K562 (cell line): ENCODE measurements around the gene MACROH2A2. TPM values are rescaled to one million over a fixed set of nuclear protein-coding genes. Genes with fewer than 3 reads are reported as not detected.

Source experiments
- HNRNPK ChIP-seq: fragments of 200-400 bp; formaldehyde crosslinking; IDR thresholded peaks from one replicate; pipeline ENCODE4 v1.6.1; 2018; ENCODE audit warnings: mild to moderate bottlenecking, low read depth, low read length; ENCODE audit not compliant: poor library complexity, severe bottlenecking
- KDM1A ChIP-seq, 2 experiments: fragments of 450-650 bp; IDR thresholded peaks; 2 replicates each; pipeline ENCODE4 v1.6.1; 2016; ENCODE audit warnings: mild to moderate bottlenecking in 2 of 2
- ZNF24 ChIP-seq: fragments of 450-650 bp; IDR thresholded peaks from 2 replicates; pipeline ENCODE4 v1.6.1; 2016
- polyA plus RNA-seq, 8 experiments: library from polyadenylated mRNA; depleted of rRNA in 4 of 8; stranded (reverse) in 5 of 8; unstranded in 3 of 8; fragments of >200 nt; fragmentation: Nextera tagmentation in 2 of 8; fragmentation: Illumina TruSeq in 1 of 8; extraction: Ambion mirVana in 2 of 8; extraction: Trizol in 1 of 8; gene quantifications; 2 replicates each; pipeline versions ENCODE4 v1.2.1 to v1.2.3, GENCODE V29; 2011 to 2014; ENCODE audit warnings: inconsistent platforms in 1 of 8, missing spikeins in 1 of 8
- total RNA-seq, 7 experiments: library from RNA; depleted of rRNA in 6 of 7; stranded (reverse); fragments of >200 nt in 6 of 7; fragmentation: Illumina TruSeq in 2 of 7; extraction: Trizol in 2 of 7; gene quantifications; 2 replicates each; pipeline versions ENCODE4 v1.2.1 to v1.2.3, GENCODE V29; 2011 to 2021; ENCODE audit warnings: low replicate concordance in 1 of 7
- TF ChIP-seq, protein P1 (sequence below): fragments of 450-650 bp; IDR thresholded peaks from 2 replicates; pipeline ENCODE4 v1.6.1; 2016; ENCODE audit warnings: mild to moderate bottlenecking, moderate library complexity
- TF ChIP-seq, protein P2 (sequence below): sonication (generic); IDR thresholded peaks from 2 replicates; pipeline ENCODE4 v1.6.1; 2016

Gene MACROH2A2
- total and polyA plus RNA-seq, 9 of the 15 experiments (the other 6 are each of a cell fraction or from before 2014, with no cell fraction given): 0.07 TPM; not detected in 8

DNA sequence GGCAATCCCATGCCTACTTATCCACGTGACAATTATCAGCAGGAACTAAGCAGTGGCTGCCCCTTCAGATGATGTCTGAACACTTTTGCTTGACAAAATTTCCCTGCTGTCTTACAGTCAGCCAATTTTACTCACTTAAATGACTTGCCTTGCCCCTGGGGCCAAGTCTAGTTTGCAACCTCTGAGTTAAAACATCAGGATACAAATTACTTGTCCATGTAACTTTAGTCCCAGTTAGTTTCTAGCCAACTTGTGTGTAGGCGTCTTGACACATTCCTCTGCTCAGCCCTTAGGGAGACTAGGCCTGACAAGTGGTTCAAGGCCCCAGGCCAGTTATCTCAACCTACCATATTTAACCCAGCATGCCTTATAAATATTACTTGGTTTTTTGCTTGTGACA, 105.5 kb downstream of the MACROH2A2 start (continued):
- TF ChIP-seq, protein P1, sequence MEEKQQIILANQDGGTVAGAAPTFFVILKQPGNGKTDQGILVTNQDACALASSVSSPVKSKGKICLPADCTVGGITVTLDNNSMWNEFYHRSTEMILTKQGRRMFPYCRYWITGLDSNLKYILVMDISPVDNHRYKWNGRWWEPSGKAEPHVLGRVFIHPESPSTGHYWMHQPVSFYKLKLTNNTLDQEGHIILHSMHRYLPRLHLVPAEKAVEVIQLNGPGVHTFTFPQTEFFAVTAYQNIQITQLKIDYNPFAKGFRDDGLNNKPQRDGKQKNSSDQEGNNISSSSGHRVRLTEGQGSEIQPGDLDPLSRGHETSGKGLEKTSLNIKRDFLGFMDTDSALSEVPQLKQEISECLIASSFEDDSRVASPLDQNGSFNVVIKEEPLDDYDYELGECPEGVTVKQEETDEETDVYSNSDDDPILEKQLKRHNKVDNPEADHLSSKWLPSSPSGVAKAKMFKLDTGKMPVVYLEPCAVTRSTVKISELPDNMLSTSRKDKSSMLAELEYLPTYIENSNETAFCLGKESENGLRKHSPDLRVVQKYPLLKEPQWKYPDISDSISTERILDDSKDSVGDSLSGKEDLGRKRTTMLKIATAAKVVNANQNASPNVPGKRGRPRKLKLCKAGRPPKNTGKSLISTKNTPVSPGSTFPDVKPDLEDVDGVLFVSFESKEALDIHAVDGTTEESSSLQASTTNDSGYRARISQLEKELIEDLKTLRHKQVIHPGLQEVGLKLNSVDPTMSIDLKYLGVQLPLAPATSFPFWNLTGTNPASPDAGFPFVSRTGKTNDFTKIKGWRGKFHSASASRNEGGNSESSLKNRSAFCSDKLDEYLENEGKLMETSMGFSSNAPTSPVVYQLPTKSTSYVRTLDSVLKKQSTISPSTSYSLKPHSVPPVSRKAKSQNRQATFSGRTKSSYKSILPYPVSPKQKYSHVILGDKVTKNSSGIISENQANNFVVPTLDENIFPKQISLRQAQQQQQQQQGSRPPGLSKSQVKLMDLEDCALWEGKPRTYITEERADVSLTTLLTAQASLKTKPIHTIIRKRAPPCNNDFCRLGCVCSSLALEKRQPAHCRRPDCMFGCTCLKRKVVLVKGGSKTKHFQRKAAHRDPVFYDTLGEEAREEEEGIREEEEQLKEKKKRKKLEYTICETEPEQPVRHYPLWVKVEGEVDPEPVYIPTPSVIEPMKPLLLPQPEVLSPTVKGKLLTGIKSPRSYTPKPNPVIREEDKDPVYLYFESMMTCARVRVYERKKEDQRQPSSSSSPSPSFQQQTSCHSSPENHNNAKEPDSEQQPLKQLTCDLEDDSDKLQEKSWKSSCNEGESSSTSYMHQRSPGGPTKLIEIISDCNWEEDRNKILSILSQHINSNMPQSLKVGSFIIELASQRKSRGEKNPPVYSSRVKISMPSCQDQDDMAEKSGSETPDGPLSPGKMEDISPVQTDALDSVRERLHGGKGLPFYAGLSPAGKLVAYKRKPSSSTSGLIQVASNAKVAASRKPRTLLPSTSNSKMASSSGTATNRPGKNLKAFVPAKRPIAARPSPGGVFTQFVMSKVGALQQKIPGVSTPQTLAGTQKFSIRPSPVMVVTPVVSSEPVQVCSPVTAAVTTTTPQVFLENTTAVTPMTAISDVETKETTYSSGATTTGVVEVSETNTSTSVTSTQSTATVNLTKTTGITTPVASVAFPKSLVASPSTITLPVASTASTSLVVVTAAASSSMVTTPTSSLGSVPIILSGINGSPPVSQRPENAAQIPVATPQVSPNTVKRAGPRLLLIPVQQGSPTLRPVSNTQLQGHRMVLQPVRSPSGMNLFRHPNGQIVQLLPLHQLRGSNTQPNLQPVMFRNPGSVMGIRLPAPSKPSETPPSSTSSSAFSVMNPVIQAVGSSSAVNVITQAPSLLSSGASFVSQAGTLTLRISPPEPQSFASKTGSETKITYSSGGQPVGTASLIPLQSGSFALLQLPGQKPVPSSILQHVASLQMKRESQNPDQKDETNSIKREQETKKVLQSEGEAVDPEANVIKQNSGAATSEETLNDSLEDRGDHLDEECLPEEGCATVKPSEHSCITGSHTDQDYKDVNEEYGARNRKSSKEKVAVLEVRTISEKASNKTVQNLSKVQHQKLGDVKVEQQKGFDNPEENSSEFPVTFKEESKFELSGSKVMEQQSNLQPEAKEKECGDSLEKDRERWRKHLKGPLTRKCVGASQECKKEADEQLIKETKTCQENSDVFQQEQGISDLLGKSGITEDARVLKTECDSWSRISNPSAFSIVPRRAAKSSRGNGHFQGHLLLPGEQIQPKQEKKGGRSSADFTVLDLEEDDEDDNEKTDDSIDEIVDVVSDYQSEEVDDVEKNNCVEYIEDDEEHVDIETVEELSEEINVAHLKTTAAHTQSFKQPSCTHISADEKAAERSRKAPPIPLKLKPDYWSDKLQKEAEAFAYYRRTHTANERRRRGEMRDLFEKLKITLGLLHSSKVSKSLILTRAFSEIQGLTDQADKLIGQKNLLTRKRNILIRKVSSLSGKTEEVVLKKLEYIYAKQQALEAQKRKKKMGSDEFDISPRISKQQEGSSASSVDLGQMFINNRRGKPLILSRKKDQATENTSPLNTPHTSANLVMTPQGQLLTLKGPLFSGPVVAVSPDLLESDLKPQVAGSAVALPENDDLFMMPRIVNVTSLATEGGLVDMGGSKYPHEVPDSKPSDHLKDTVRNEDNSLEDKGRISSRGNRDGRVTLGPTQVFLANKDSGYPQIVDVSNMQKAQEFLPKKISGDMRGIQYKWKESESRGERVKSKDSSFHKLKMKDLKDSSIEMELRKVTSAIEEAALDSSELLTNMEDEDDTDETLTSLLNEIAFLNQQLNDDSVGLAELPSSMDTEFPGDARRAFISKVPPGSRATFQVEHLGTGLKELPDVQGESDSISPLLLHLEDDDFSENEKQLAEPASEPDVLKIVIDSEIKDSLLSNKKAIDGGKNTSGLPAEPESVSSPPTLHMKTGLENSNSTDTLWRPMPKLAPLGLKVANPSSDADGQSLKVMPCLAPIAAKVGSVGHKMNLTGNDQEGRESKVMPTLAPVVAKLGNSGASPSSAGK: no peak
- TF ChIP-seq HNRNPK (no peak), ZNF24 (no peak), KDM1A (IDR thresholded peaks at IDR 0.05) (0 out of 4 replicates have a peak, but pooled peaks of 1 of the 2 experiments have one; percentile 10)
- TF ChIP-seq, protein P2, sequence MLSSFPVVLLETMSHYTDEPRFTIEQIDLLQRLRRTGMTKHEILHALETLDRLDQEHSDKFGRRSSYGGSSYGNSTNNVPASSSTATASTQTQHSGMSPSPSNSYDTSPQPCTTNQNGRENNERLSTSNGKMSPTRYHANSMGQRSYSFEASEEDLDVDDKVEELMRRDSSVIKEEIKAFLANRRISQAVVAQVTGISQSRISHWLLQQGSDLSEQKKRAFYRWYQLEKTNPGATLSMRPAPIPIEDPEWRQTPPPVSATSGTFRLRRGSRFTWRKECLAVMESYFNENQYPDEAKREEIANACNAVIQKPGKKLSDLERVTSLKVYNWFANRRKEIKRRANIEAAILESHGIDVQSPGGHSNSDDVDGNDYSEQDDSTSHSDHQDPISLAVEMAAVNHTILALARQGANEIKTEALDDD: 0 out of 2 replicates have a peak, but pooled peaks have one; percentile 43
